ENCODE results near the gene TSPAN5.

DNA sequence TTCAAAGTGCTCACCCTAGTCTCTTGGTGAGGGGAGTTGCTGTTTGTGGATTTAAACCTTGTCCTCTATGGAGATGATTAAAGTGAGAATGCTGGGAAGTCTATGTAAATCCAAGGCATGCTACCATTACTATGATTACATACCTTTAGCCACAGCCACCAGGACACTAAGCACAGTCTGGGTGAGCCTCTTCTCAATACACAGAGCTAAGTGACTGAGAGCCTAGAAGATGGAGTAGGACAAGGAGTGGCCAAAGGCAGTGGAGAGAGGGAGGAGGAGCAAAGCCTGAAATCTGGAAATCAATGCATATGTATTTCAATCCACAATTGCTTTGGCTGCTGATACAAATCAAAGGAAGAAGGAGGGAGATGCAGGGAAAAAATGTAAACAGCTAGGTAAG, 12.7 kb upstream of the TSPAN5 start:
- TF ChIP-seq POLR2AphosphoS5 (IDR thresholded peaks at IDR 0.05; ENCODE audit: low read depth, low read length) (no peak), TAF1 (IDR thresholded peaks at IDR 0.05; ENCODE audit: borderline replicate concordance, low read depth, low read length) (no peak), CHD2 (IDR thresholded peaks at IDR 0.05; ENCODE audit: low read length, partially characterized antibody) (no peak)
- TF ChIP-seq, protein P1, sequence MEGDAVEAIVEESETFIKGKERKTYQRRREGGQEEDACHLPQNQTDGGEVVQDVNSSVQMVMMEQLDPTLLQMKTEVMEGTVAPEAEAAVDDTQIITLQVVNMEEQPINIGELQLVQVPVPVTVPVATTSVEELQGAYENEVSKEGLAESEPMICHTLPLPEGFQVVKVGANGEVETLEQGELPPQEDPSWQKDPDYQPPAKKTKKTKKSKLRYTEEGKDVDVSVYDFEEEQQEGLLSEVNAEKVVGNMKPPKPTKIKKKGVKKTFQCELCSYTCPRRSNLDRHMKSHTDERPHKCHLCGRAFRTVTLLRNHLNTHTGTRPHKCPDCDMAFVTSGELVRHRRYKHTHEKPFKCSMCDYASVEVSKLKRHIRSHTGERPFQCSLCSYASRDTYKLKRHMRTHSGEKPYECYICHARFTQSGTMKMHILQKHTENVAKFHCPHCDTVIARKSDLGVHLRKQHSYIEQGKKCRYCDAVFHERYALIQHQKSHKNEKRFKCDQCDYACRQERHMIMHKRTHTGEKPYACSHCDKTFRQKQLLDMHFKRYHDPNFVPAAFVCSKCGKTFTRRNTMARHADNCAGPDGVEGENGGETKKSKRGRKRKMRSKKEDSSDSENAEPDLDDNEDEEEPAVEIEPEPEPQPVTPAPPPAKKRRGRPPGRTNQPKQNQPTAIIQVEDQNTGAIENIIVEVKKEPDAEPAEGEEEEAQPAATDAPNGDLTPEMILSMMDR (IDR thresholded peaks at IDR 0.05), result no peak

Data from SK-N-SH (cell line).